Neuronal stem cell (in vitro differentiated cells): Measurements from ENCODE around the gene RAD51B.

Experiments used
- DNase-seq: peaks from one replicate; pipeline ENCODE4 v3.0.0-alpha.2; 2013; ENCODE audit warnings: low spot score
- H2AFZ ChIP-seq: one replicate; pipeline ENCODE4 v1.6.1; 2013; ENCODE audit warnings: mild to moderate bottlenecking, low read length, inconsistent platforms
- H2AK5ac ChIP-seq: 2 replicates; pipeline ENCODE4 v1.6.1; 2013; ENCODE audit warnings: low read depth, mild to moderate bottlenecking, inconsistent platforms, low read length, moderate library complexity, mixed read lengths
- H2BK120ac ChIP-seq: 2 replicates; pipeline ENCODE4 v1.6.1; 2013; ENCODE audit warnings: low read depth, mild to moderate bottlenecking, inconsistent platforms, low read length, moderate library complexity, mixed read lengths
- H2BK12ac ChIP-seq: one replicate; pipeline ENCODE4 v1.6.1; 2013; ENCODE audit warnings: low read length, inconsistent platforms
- H2BK15ac ChIP-seq: 2 replicates; pipeline ENCODE4 v1.6.1; 2013; ENCODE audit warnings: mild to moderate bottlenecking, low read length, inconsistent platforms, mixed read lengths
- H2BK5ac ChIP-seq: one replicate; pipeline ENCODE4 v1.6.1; 2013; ENCODE audit warnings: inconsistent platforms, mild to moderate bottlenecking, low read length, moderate library complexity
- H3K14ac ChIP-seq: one replicate; pipeline ENCODE4 v1.6.1; 2013; ENCODE audit warnings: low read length, inconsistent platforms
- H3K18ac ChIP-seq: 2 replicates; pipeline ENCODE4 v1.6.1; 2013; ENCODE audit warnings: low read length, inconsistent platforms
- H3K23ac ChIP-seq: 2 replicates; pipeline ENCODE4 v1.6.1; 2013; ENCODE audit warnings: low read depth, mild to moderate bottlenecking, mixed read lengths, low read length, inconsistent platforms; ENCODE audit not compliant: poor library complexity
- H3K27ac ChIP-seq: replicated peaks from 3 replicates; pipeline ENCODE4 v1.5.1; 2013; ENCODE audit warnings: low read length, inconsistent platforms
- H3K27me3 ChIP-seq, 3 experiments: 2 replicates each; pipeline ENCODE4 v1.6.1; 2013; ENCODE audit warnings: low read length in 3 of 3, mild to moderate bottlenecking in 2 of 3, inconsistent platforms in 1 of 3, low read depth in 1 of 3, mixed read lengths in 1 of 3, moderate library complexity in 1 of 3; ENCODE audit not compliant: control insufficient read depth in 3 of 3, insufficient read depth in 3 of 3
- H3K36me3 ChIP-seq, 2 donors: replicated peaks in 1 of 2; 2 replicates each; pipeline ENCODE4 v1.6.1; 2013; ENCODE audit warnings: low read length in 2 of 2; ENCODE audit not compliant: control insufficient read depth in 2 of 2, insufficient read depth in 2 of 2
- H3K4ac ChIP-seq: 2 replicates; pipeline ENCODE4 v1.6.1; 2013; ENCODE audit warnings: inconsistent platforms, mild to moderate bottlenecking, low read length, moderate library complexity
- H3K4me1 ChIP-seq, 2 donors: 1 replicate in 1 of 2; 2 replicates in 1 of 2; pipeline ENCODE4 v1.6.1; 2013; ENCODE audit warnings: low read length in 2 of 2, low read depth in 1 of 2; ENCODE audit not compliant: control insufficient read depth in 2 of 2, insufficient read depth in 1 of 2
- H3K4me2 ChIP-seq: one replicate; pipeline ENCODE4 v1.6.1; 2013; ENCODE audit warnings: mild to moderate bottlenecking, low read length, inconsistent platforms; ENCODE audit not compliant: insufficient read depth, poor library complexity, severe bottlenecking
- H3K4me3 ChIP-seq, 2 donors: 2 replicates each; pipeline ENCODE4 v1.5.1; 2013; ENCODE audit warnings: low read length in 2 of 2, mild to moderate bottlenecking in 2 of 2, inconsistent platforms in 1 of 2, moderate library complexity in 1 of 2
- H3K79me1 ChIP-seq: one replicate; pipeline ENCODE4 v1.6.1; 2013; ENCODE audit warnings: low read depth, mild to moderate bottlenecking, inconsistent platforms, low read length, moderate library complexity
- H3K9ac ChIP-seq: one replicate; pipeline ENCODE4 v1.6.1; 2013; ENCODE audit warnings: mild to moderate bottlenecking, low read depth, low read length, inconsistent platforms; ENCODE audit not compliant: poor library complexity
- H3K9me3 ChIP-seq, 2 donors: replicated peaks in 1 of 2; 2 replicates each; pipeline versions ENCODE3 to v1.6.1; 2013; ENCODE audit warnings: low read length in 2 of 2, mild to moderate bottlenecking in 2 of 2, inconsistent platforms in 1 of 2, low read depth in 1 of 2, mixed read lengths in 1 of 2, moderate library complexity in 1 of 2; ENCODE audit not compliant: control insufficient read depth in 2 of 2, insufficient read depth in 1 of 2
- H4K8ac ChIP-seq: one replicate; pipeline ENCODE4 v1.6.1; 2013; ENCODE audit warnings: low read depth, mild to moderate bottlenecking, inconsistent platforms, low read length, moderate library complexity
- H4K91ac ChIP-seq: one replicate; pipeline ENCODE4 v1.6.1; 2013; ENCODE audit warnings: low read length, low read depth, mild to moderate bottlenecking, inconsistent platforms; ENCODE audit not compliant: poor library complexity
- WGBS, 2 donors: extraction: QIAGEN DNeasy Blood & Tissue Kit; methylation state at CpG; one replicate each; pipeline ENCODE4 v1.1.7; 2013; ENCODE audit warnings: missing lambda C conversion rate in 2 of 2, mixed read lengths in 1 of 2; ENCODE audit not compliant: insufficient read length in 2 of 2, insufficient replicate concordance in 1 of 2; ENCODE audit errors: extremely low coverage in 2 of 2; 5-methylcytosine and 5-hydroxymethylcytosine counted together

Gene RAD51B

GRCh38 chr14:68337279-68337678 is 517.7 kb downstream of the RAD51B start:
- DNase-seq, result no peak
- Histone ChIP-seq H4K91ac (no peak overlapping the region), H2BK5ac (no peak overlapping the region), H3K27me3 (no peaks in the 10 kb centered on the region), H3K27ac (no peak overlapping the region), H3K4me1 (peaks cover 2 to 8% of the 10 kb centered on the region in 2 donors), H2AFZ (no peak overlapping the region), H3K9me3 (peaks cover 0 to 7% of the 10 kb centered on the region in 2 donors), H3K23ac (no peak overlapping the region), H2BK15ac (no peak overlapping the region), H3K79me1 (no peaks in the 10 kb centered on the region), H3K9ac (no peak overlapping the region), H2BK120ac (no peak overlapping the region), H3K14ac (no peak overlapping the region), H3K4me3 (no peak overlapping the region), H2BK12ac (no peak overlapping the region), H3K4ac (no peak overlapping the region), H3K18ac (no peak overlapping the region), H3K36me3 (no peaks in the 10 kb centered on the region), H4K8ac (no peak overlapping the region), H3K4me2 (no peak overlapping the region), H2AK5ac (no peak overlapping the region)

GRCh38 chr14:68340262-68340661 is 520.7 kb downstream of the RAD51B start:
- Histone ChIP-seq H3K9ac (no peak overlapping the region), H3K4me1 (peaks cover 0 to 5% of the 10 kb centered on the region in 2 donors), H3K4ac (no peak overlapping the region), H3K4me2 (no peak overlapping the region), H4K91ac (no peak overlapping the region), H3K27me3 (no peaks in the 10 kb centered on the region), H2BK5ac (no peak overlapping the region), H2BK120ac (no peak overlapping the region), H3K18ac (no peak overlapping the region), H3K27ac (no peak overlapping the region), H3K14ac (no peak overlapping the region), H3K79me1 (no peaks in the 10 kb centered on the region), H3K9me3 (peaks cover 0 to 7% of the 10 kb centered on the region in 2 donors), H2BK15ac (no peak overlapping the region), H2AK5ac (no peak overlapping the region), H2AFZ (no peak overlapping the region), H3K36me3 (no peaks in the 10 kb centered on the region), H3K23ac (no peak overlapping the region), H4K8ac (no peak overlapping the region), H3K4me3 (no peak overlapping the region), H2BK12ac (no peak overlapping the region)
- DNase-seq, result no peak
- no CpG with 5 or more reads among the region's 1 CpG for WGBS, 2 donors

- no peak overlapping the region for H2BK120ac ChIP-seq
- H3K9ac ChIP-seq, result no peak overlapping the region
- no peak overlapping the region for H4K91ac ChIP-seq
- H3K79me1 ChIP-seq, result no peaks in the 10 kb centered on the region
- H3K4me3 ChIP-seq, result no peak overlapping the region
- no peaks in the 10 kb centered on the region for H3K36me3 ChIP-seq
- no peak overlapping the region for H3K18ac ChIP-seq
- H3K27me3 ChIP-seq, result no peaks in the 10 kb centered on the region
- no peak overlapping the region for H2AK5ac ChIP-seq
- H3K4me1 ChIP-seq, result peaks cover 0 to 5% of the 10 kb centered on the region in 2 donors
- no peak for DNase-seq
- no peak overlapping the region for H2BK15ac ChIP-seq
- peaks cover 2 to 7% of the 10 kb centered on the region in 2 donors for H3K9me3 ChIP-seq
- H3K14ac ChIP-seq, result no peak overlapping the region
- H3K23ac ChIP-seq, result no peak overlapping the region
- no CpG with 5 or more reads among the region's 4 CpGs for WGBS, 2 donors
- H3K27ac ChIP-seq, result no peak overlapping the region
- no peak overlapping the region for H2AFZ ChIP-seq
- no peak overlapping the region for H3K4ac ChIP-seq
- no peak overlapping the region for H2BK5ac ChIP-seq
- H2BK12ac ChIP-seq, result no peak overlapping the region
- no peak overlapping the region for H4K8ac ChIP-seq
- no peak overlapping the region for H3K4me2 ChIP-seq
Observed at GRCh38 chr14:68341411-68342212, 522.0 kb downstream of the RAD51B start.

- H2BK15ac ChIP-seq, result no peak overlapping the region
- H3K18ac ChIP-seq, result no peak overlapping the region
- H2AFZ ChIP-seq, result no peak overlapping the region
- H3K79me1 ChIP-seq, result no peaks in the 10 kb centered on the region
- DNase-seq, result no peak
- H3K9me3 ChIP-seq, result peaks cover 2 to 10% of the 10 kb centered on the region in 2 donors
- H3K9ac ChIP-seq, result no peak overlapping the region
- no peak overlapping the region for H3K4me2 ChIP-seq
- no peak overlapping the region for H2BK120ac ChIP-seq
- H3K4me1 ChIP-seq, result peaks cover 0 to 5% of the 10 kb centered on the region in 2 donors
- H4K8ac ChIP-seq, result no peak overlapping the region
- no peak overlapping the region for H4K91ac ChIP-seq
- H3K36me3 ChIP-seq, result no peaks in the 10 kb centered on the region
- no peaks in the 10 kb centered on the region for H3K27me3 ChIP-seq
- H2AK5ac ChIP-seq, result no peak overlapping the region
- no peak overlapping the region for H2BK5ac ChIP-seq
- no peak overlapping the region for H3K23ac ChIP-seq
- H3K4ac ChIP-seq, result no peak overlapping the region
- H3K27ac ChIP-seq, result no peak overlapping the region
- no CpG with 5 or more reads among the region's 3 CpGs for WGBS, 2 donors
- H3K4me3 ChIP-seq, result no peak overlapping the region
- H2BK12ac ChIP-seq, result no peak overlapping the region
- no peak overlapping the region for H3K14ac ChIP-seq
Observed at GRCh38 chr14:68342216-68342763, 522.7 kb downstream of the RAD51B start.
